GM08714 (cell line): ENCODE measurements around the gene ADCY2.

Experiments used
- H3K4me3 ChIP-seq: fragments of 200-500 bp; sonication (Bioruptor generic); 2 replicates; pipeline ENCODE4 v1.5.1; 2014; ENCODE audit warnings: mild to moderate bottlenecking, low read length, inconsistent platforms
- ZNF274 ChIP-seq: IDR thresholded peaks from 2 replicates; pipeline ENCODE4 v1.6.1; 2012; ENCODE audit warnings: mild to moderate bottlenecking, low read depth, low read length

ADCY2 gene

GRCh38 chr5:7749626-7750025, 353.7 kb downstream of the ADCY2 start:
- no peak overlapping the region for H3K4me3 ChIP-seq
- no peak for TF ChIP-seq ZNF274

DNA sequence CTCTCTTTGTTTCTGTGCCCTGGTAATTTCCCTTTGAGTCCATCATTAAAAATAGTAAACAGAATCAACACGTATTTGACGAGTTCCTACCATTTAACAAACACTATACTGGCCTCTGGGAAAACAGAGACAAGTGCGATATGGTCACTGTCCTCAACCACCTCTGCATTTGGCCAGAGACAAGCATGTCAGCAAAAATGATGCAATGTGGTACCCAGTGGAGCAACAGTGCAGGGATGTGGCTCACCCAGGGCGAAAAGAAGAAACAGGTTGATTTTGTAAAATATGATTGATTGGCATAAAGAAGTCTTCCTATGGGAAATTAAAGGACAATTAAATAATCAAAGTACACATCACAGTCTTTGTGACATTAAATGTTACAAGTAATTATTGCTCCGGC, 355.9 kb downstream of the ADCY2 start:
- H3K4me3 ChIP-seq = no peak overlapping the region
- no peak for TF ChIP-seq ZNF274

- no peak overlapping the region for H3K4me3 ChIP-seq
- TF ChIP-seq ZNF274 = no peak
Observed at GRCh38 chr5:7753181-7753580, 357.2 kb downstream of the ADCY2 start.

DNA sequence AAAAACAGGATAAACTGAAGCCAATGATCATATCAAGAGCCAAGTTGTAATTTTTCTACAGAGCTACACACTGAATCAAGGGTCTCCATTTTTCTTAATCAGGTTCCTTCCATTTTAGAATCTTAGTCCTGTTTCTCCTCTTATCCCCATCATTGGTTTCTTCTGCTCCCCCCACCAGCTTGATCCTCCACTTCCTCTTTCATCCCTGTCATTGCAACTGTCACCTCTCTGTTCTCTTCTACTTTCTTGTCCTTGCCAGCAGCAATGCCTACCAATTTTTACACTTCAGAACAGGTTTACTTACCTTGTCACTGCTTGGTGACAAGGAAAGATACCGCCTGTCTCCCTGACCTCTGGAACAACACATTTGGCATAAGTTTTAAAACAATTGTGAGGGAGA, 357.7 kb downstream of the ADCY2 start:
- H3K4me3 ChIP-seq = no peak overlapping the region
- no peak for TF ChIP-seq ZNF274

DNA sequence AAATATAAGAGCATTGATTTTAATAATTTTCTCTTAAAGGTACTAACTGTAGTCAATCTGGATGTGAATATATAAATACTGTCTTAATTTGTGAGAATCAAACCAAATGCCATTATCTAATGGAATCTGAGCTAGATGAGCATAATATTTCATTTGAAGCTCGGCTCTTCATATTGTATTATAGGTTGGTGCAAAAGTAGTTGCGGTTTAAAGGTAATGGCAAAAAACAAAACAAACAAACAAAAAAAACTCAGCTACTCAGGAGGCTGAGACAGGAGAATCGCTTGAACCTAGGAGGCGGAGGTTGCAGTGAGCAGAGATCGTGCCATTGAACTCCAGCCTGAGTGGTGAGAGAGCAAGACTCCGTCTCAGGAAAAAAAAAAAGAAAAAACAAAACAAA, 358.6 kb downstream of the ADCY2 start:
- no peak overlapping the region for H3K4me3 ChIP-seq
- TF ChIP-seq ZNF274 = no peak

GRCh38 chr5:7754997-7755596, 359.2 kb downstream of the ADCY2 start:
- no peak for TF ChIP-seq ZNF274
- H3K4me3 ChIP-seq = no peak overlapping the region

GRCh38 chr5:7755958-7756357, 360.0 kb downstream of the ADCY2 start:
- H3K4me3 ChIP-seq = no peak overlapping the region
- TF ChIP-seq ZNF274 = no peak

DNA sequence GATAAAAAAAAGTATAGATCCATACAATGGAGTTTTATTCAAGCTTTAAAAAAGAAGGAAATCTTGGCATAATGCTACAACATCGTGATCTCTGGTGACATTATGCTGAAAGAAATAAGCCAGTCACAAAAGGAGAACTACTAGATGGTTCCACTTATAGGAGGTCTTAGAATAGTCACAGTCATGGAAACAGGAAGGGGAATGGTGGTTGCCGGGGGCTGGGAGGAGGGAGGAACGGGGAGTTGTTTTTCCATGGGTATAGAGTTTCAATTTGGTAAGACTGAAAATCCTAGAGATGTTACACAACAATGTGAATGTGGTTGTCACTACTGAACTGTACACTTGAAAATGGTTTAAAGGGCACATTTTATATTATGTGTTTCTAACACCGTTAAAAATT, 360.5 kb downstream of the ADCY2 start:
- H3K4me3 ChIP-seq = no peak overlapping the region
- TF ChIP-seq ZNF274 = no peak

DNA sequence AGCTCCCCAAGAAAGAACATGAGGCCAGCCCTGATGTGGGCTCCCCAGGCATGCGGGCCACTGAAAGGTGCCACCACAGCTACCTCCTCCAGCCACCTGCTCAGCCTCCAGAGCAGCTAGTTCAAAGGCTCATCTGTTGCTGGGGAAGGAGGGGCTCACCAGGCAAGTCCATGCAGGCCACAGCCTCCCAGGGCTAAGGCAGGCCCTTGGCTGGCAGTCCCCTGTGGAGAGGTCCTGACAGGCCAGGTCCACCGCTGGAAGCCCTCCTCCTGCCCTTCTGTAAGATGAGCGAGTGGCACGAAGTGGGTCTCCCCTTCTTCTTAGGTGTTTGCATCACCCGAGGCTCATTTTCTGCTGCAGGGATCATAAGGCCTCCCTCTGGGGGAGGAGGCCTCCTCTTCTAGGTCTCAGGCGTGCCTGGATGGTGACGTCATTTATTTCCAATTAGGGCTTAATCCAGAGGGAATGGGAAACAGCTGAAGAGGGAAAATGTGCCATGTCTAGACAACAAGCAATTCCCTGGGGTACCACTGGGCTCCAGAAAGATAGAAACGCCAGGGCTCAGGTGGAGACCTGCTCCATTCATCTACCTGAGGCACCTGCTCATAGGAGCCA, 363.4 kb downstream of the ADCY2 start:
- TF ChIP-seq ZNF274 = no peak
- no peak overlapping the region for H3K4me3 ChIP-seq

GRCh38 chr5:7759951-7760580, 364.1 kb downstream of the ADCY2 start:
- H3K4me3 ChIP-seq = no peak overlapping the region
- no peak for TF ChIP-seq ZNF274

DNA sequence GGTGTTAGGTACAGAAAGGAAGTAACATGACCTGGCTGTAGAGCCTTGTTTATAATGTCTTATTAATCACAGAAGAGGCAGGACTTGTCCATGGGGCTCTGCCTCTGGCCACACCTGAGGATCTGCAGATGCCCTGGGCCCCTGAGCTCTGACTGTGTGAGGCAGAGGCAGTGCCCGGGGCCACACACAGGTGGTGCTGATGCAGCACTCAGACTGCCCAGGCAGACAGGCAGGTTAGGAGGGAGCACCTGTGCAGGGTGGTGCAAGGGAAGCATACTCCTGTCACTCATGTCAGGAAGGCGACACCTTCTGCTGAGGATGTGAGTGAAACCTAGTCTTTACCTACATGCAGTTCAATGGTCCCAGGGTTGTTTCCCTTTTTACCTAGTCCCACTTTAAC, 366.3 kb downstream of the ADCY2 start:
- H3K4me3 ChIP-seq = no peak overlapping the region
- no peak for TF ChIP-seq ZNF274

- H3K4me3 ChIP-seq = no peak overlapping the region
- no peak for TF ChIP-seq ZNF274
Observed at GRCh38 chr5:7763621-7764072, 367.7 kb downstream of the ADCY2 start.

DNA sequence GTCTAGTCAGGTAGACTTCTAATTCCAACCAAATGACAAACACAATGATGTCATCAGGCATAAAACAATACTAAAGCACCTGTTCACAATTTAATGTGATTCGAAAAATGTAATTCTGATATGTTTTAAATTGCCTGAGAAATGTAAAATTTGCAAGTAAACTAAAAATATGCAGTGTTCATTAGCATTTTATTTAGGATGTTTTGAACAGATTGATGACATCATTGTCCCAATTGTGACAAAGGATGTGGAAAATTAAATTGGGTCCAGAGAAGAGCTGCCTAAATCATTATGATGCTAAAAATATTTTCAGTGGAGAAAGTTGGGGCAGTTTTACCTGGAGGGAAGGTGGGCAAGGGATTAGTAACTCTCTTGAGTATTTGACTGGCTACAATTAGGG, 368.5 kb downstream of the ADCY2 start:
- H3K4me3 ChIP-seq = no peak overlapping the region
- TF ChIP-seq ZNF274 = no peak

DNA sequence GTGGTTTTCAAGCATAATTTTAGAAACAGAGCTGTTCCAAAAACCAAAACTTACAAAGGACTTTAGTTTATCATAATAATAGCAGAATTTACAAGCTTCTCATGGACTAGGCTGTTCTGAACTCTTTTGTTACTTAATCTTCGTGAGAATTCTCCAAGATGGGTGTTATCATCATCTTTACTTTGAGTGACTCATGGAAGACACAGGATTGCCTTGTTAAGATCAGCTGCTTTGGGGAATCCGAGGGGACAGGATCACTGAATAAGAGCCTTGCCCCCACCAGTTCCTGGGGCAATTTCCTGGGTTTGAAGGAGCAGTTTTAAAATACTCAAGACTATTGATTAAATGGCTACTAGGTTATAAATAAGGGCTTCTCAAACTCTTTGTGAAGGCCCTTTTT, 374.5 kb downstream of the ADCY2 start:
- no peak for TF ChIP-seq ZNF274
- no peak overlapping the region for H3K4me3 ChIP-seq

GRCh38 chr5:7772141-7772540, 376.2 kb downstream of the ADCY2 start:
- H3K4me3 ChIP-seq = no peak overlapping the region
- TF ChIP-seq ZNF274 = no peak
